Activated T-cell treated with anti-CD3 and anti-CD28 coated beads, Interleukin-2, amount 50 U/mL, for 72 hours (primary cell): ENCODE data around the gene PEX3. TPM values are rescaled to one million over a fixed set of nuclear protein-coding genes. Genes with fewer than 3 reads are reported as not detected.
"Not testable (repeated sequence)": the region's sequence is repeated elsewhere in the genome, so short reads cannot be mapped to it uniquely, and the experiment has no call there.

ENCODE experiments used
- ATAC-seq, 2 donors: fragments of 150-1000 bp; cut with Tn5 transposase; replicated peaks in 1 of 2; 2 replicates each; pipeline ENCODE4 v1.10.0; 2021; ENCODE audit warnings: moderate library complexity in 2 of 2, mild to moderate bottlenecking in 1 of 2
- DNase-seq, 2 donors: peaks; one replicate each; pipeline ENCODE4 v3.0.0; 2021 to 2022; ENCODE audit warnings: mixed read lengths in 1 of 2
- H3K27ac Mint-ChIP-seq: one replicate; pipeline ENCODE4 v1.8.0; 2022; ENCODE audit warnings: mild to moderate bottlenecking, moderate library complexity, mixed read lengths
- H3K27me3 Mint-ChIP-seq: one replicate; pipeline ENCODE4 v1.8.0; 2022; ENCODE audit warnings: low read depth, mixed read lengths
- H3K36me3 Mint-ChIP-seq, 2 donors: one replicate each; pipeline ENCODE4 v1.8.0; 2022; ENCODE audit warnings: mixed read lengths in 2 of 2, mild to moderate bottlenecking in 1 of 2; ENCODE audit not compliant: insufficient read depth in 2 of 2
- H3K4me1 Mint-ChIP-seq: one replicate; pipeline ENCODE4 v1.8.0; 2022; ENCODE audit warnings: low read depth, mixed read lengths
- H3K4me3 Mint-ChIP-seq, 2 donors: one replicate each; pipeline ENCODE4 v1.8.0; 2022; ENCODE audit warnings: mild to moderate bottlenecking in 2 of 2, mixed read lengths in 2 of 2, moderate library complexity in 2 of 2
- H3K9me3 Mint-ChIP-seq, 2 donors: one replicate each; pipeline ENCODE4 v1.8.0; 2022; ENCODE audit warnings: mixed read lengths in 2 of 2
- total RNA-seq, 2 donors: library from RNA; stranded (reverse); gene quantifications; one replicate each; pipeline ENCODE4 v1.2.3, GENCODE V29; 2022

PEX3 gene
- total RNA-seq, 2 donors from 2014 or later = 24.0 to 24.3 TPM

DNA sequence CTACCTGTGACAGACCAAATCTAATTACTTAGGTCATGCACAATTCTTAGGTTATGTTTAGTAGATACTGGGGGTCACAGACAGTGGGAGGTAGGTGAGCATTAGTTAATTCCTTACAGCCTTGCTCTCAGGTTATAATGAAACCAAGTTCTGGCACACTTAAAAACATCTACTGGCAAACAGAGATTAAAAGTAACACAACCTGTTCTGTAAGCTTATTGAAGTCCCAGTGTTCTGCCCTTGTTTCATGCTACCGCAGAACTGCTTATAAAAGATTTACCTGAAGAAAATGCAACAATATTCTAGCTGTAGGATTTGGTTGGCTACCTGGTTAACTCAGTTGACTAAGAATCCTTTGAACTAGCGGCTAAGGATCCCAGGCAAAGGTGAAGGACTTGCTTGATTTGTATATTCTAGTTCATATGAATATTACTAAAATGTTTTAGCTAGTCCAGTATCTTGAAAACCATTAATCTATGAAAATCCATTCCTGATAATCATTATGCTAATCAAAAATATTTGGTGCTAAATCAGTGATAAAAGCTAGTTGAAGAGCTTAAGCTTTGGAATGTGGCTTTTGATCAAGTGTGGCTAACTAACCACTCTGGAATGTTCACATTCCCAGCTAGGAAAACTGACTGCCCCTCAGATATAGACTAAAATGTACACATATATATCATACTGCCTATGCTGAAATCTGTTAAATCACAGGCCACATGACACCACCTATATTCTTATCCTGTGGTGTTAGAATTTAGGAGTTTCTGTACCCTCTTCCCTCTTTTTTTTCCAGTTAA is 7.2 kb downstream of the PEX3 start:
- H3K4me1 Mint-ChIP-seq = peaks cover 10% of the 10 kb centered on the region
- peaks cover 2 to 8% of the 10 kb centered on the region in 2 donors for H3K36me3 Mint-ChIP-seq
- no peak overlapping the region for H3K27ac Mint-ChIP-seq
- DNase-seq = no peak
- no peak overlapping the region for H3K4me3 Mint-ChIP-seq
- no peaks in the 10 kb centered on the region for H3K9me3 Mint-ChIP-seq
- no peaks in the 10 kb centered on the region for H3K27me3 Mint-ChIP-seq
- no peak for ATAC-seq

DNA sequence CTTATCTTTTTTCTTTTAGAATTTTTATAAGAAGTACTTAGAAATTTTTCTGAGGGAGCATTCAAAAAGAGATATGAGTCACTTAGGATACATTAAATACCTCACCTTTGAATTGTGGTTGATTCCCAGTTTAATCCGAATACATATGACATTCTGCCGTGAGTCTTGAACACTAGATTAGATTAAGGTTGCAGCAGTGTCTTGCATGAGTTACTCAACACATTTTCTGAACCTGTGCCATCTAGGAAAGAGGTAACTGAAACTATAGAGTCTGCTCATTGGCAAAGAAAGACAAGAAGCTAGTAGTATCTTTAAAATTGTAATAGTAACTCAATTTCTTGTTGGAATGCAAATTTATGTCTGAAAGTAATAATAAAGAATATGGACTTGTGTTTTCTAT is 14.9 kb downstream of the PEX3 start:
- Mint-ChIP-seq H3K27me3 (no peaks in the 10 kb centered on the region), H3K9me3 (no peaks in the 10 kb centered on the region), H3K4me1 (no peaks in the 10 kb centered on the region), H3K4me3 (no peak overlapping the region), H3K36me3 (peaks cover 6 to 12% of the 10 kb centered on the region in 2 donors), H3K27ac (no peak overlapping the region)
- ATAC-seq (no peak), DNase-seq (no peak)

DNA sequence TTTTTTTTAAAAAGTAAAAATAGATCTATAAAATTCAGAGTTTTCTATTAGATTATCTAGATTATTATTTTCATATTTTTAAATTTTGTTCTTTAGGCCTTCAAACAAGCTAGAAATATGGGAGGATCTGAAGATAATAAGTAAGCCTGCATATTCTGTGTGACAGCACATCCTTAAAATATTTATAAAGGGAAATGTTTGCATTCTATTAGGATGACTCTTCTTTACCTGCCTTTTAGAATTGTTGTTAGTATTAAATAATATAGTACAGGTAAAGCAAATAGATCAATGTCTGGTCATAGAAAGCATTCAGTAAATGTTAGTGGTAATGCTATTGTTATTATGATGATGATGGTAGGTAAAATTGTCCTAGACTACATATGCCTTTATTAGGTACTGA is 17.4 kb downstream of the PEX3 start:
- H3K9me3 Mint-ChIP-seq = no peaks in the 10 kb centered on the region
- ATAC-seq (no peak), DNase-seq (no peak)
- H3K36me3 Mint-ChIP-seq = peaks cover 4 to 15% of the 10 kb centered on the region in 2 donors
- no peaks in the 10 kb centered on the region for H3K4me1 Mint-ChIP-seq
- no peak overlapping the region for H3K27ac Mint-ChIP-seq
- no peak overlapping the region for H3K4me3 Mint-ChIP-seq
- H3K27me3 Mint-ChIP-seq = no peaks in the 10 kb centered on the region

DNA sequence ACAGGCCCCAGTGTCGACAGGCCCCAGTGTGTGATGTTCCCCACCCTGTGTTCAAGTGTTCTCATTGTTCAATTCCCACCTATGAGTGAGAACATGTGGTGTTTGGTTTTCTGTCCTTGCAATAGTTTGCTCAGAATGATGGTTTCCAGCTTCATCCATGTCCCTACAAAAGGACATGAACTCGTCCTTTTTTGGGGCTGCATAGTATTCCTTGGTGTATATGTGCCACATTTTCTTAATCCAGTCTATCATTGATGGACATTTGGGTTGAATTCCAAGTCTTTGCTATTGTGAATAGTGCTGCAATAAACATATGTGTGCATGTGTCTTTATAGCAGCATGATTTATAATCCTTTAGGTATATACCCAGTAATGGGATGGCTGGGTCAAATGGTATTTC is 18.2 kb downstream of the PEX3 start:
- not testable (repeated sequence) for H3K4me3 Mint-ChIP-seq

DNA sequence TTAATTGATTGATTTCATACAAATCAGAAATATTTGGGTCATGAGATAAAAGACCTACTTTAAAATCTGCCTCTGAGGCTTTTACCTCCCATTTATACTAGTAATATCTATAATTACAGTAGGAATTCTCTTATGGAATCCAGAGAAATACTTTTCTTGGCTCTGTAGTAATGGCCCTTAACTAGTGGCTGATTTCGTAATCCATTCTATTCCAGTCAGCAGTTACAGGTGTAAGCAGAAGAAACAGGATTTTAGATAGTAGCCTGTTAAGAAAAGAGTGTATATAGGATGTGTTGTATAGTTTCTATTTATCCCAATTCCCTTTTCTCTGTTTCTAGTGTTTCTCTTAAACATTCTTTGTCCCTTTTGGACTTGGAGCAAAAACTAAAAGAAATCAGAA is 21.2 kb downstream of the PEX3 start:
- no peaks in the 10 kb centered on the region for H3K4me1 Mint-ChIP-seq
- H3K27me3 Mint-ChIP-seq = no peaks in the 10 kb centered on the region
- ATAC-seq (no peak), DNase-seq (no peak)
- no peak overlapping the region for H3K4me3 Mint-ChIP-seq
- H3K27ac Mint-ChIP-seq = no peak overlapping the region
- no peaks in the 10 kb centered on the region for H3K9me3 Mint-ChIP-seq
- H3K36me3 Mint-ChIP-seq = peaks cover 9 to 30% of the 10 kb centered on the region in 2 donors

More for the DNA sequence above, 18.2 kb downstream of the PEX3 start:
- not testable (repeated sequence) for H3K27ac Mint-ChIP-seq, DNase-seq, ATAC-seq, H3K27me3 Mint-ChIP-seq, H3K9me3 Mint-ChIP-seq, H3K4me1 Mint-ChIP-seq
- H3K36me3 Mint-ChIP-seq = peaks cover 4 to 20% of the 10 kb centered on the region in 2 donors

DNA sequence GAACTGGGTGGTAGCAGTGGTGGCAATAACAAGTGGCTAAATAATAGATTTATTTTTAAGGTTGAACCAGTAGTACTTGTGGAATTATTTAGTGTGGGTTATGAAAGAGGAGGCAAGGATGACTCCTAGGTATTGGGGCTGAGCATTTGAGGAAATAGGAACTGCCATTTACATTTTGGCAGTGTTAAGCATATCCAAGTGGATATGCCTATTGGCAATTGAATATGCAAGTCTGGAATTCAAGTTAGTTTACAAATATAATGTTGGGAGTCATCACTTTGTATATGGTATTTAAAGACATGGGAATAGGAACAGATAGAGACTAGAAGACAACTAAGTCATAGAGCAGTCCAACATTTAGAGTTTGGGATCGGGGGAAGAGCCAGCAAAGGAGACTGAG is 25.9 kb downstream of the PEX3 start:
- Mint-ChIP-seq H3K36me3 (peaks cover 5 to 21% of the 10 kb centered on the region in 2 donors), H3K4me3 (no peak overlapping the region), H3K27me3 (no peaks in the 10 kb centered on the region), H3K27ac (no peak overlapping the region), H3K4me1 (no peaks in the 10 kb centered on the region), H3K9me3 (no peaks in the 10 kb centered on the region)
- ATAC-seq (no peak), DNase-seq (no peak)

DNA sequence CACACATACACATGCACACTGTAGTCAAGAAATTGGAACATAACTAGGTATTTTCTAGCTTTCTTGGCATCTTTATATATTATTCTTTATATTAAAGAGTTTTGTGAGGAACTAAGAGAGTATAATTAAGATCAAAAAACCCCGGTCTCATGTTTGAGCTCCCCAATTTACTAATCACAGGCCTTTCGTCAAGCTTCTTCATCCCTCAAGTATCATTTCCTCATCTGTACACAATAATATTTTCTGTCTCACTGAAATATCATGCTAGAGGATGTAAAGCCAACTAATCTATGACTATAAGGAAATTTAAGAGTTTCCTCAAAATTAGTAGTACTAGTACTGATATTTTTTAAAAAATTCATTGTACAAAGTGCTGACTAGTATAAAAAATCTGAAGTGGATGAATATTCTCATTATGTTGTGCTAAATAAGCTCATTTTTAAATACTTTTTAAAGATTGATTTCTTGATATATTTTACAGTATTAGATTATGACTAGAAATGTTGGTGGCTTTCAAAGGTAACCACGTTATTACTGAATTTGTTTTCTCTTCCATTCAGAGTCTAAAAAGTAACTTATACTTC is 28.0 kb downstream of the PEX3 start:
- Mint-ChIP-seq H3K4me3 (no peak overlapping the region), H3K36me3 (peaks cover 5 to 10% of the 10 kb centered on the region in 2 donors), H3K27ac (no peak overlapping the region), H3K4me1 (no peaks in the 10 kb centered on the region), H3K9me3 (no peaks in the 10 kb centered on the region), H3K27me3 (no peaks in the 10 kb centered on the region)
- no peak for ATAC-seq
- no peak for DNase-seq

DNA sequence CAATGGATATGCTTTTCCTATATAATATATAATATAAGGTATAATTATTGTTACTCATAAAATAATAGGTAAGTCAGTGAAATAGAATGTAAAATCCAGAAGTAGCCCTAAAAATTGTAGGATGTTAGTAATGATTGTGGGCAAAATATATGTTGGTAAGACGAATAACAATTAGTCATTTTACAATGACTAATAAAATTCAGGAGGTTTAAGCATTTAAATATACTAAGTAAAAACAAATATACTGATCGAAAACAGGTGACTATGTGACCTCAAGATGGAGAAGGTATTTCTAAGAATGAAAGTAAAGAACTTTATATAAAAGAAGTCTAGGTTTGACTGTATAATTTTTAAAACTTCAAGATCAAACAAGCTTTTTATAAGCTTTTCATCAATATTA is 32.0 kb downstream of the PEX3 start:
- H3K36me3 Mint-ChIP-seq = no peaks in the 10 kb centered on the region
- H3K27ac Mint-ChIP-seq = no peak overlapping the region
- no peaks in the 10 kb centered on the region for H3K9me3 Mint-ChIP-seq
- DNase-seq = no peak
- no peaks in the 10 kb centered on the region for H3K4me1 Mint-ChIP-seq
- H3K4me3 Mint-ChIP-seq = no peak overlapping the region
- no peaks in the 10 kb centered on the region for H3K27me3 Mint-ChIP-seq
- no peak for ATAC-seq

DNA sequence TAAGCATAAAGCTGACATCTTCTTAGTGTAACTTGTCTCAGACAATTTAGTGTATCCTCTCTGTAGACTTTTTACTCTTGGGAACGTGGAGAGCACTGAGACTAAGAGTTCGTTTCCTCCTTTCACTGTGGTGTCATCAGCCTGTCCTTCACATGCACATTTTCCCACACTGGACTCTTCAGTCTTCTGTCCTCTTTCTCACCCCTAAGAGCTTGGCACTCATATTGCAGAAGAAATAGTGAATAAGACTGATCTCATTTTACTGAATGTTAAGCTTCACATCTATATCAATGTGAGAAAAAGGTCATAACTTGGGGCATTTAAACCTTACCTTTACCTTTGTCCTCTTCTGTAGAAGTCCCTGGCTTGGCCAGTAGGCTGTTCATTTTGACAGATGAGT is 35.4 kb downstream of the PEX3 start:
- Mint-ChIP-seq H3K27me3 (no peaks in the 10 kb centered on the region), H3K27ac (no peak overlapping the region), H3K36me3 (no peaks in the 10 kb centered on the region), H3K4me1 (no peaks in the 10 kb centered on the region), H3K9me3 (no peaks in the 10 kb centered on the region), H3K4me3 (no peak overlapping the region)
- DNase-seq (no peak), ATAC-seq (no peak)

DNA sequence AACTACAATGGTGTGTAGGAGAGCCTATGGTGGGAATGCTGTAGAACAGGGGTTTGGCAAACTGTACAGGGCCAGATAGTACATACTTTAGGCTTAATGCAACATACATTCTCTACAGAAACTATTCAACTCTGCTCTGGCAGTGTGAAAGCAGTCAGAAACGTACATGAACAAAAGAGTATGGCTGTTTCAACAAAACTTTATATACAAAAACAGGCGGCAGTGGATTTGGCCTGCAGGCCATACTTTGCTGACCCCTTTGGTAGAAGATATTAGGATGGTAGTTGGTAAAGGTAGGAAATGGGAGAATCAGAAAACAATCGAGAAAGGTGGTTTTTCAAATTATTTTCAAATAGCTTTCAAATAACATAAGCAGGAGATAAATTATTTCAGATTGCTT is 36.1 kb downstream of the PEX3 start:
- DNase-seq (no peak), ATAC-seq (no peak)
- Mint-ChIP-seq H3K27me3 (no peaks in the 10 kb centered on the region), H3K36me3 (no peaks in the 10 kb centered on the region), H3K4me1 (no peaks in the 10 kb centered on the region), H3K9me3 (no peaks in the 10 kb centered on the region), H3K27ac (no peak overlapping the region), H3K4me3 (no peak overlapping the region)

DNA sequence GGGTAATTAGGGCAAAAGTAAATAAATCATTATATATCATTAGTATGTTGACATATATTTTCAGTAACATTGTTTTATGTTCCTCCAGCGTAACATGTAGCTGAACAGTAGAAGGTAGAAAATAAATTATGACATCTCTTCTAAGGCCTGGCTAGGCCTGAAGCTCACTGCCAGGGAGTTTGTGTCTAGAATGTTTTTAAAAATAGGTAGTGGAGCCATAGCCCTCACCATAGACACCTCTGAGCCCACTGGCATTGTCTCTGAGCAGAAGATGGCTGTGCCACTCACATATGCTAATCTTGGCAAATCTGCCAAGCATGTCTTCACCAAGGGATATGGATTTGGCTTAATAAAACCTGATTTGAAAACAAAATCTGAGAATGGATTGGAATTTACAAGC is 39.6 kb downstream of the PEX3 start:
- no peaks in the 10 kb centered on the region for H3K4me1 Mint-ChIP-seq
- ATAC-seq (no peak), DNase-seq (no peak)

DNA sequence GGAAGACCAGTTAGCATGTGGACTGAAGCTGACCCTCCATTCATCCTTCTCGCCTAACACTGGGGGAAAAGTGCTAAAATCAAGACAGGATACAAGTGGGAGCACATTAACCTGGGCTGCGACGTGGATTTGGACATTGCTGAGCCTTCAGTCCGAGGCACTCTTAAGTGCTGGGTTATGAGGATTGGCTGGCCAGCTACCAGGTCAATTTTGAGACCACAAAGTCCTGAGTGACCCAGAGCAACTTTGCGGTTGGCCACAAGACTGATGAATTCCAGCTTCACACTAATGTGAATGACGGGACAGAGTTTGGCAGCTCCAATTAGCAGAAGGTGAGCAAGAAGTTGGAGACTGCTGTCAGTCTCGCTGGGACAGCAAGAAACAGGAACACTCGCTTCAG is 40.2 kb downstream of the PEX3 start:
- no peak overlapping the region for H3K27ac Mint-ChIP-seq
- H3K4me1 Mint-ChIP-seq = no peaks in the 10 kb centered on the region
- DNase-seq = no peak
- no peak overlapping the region for H3K4me3 Mint-ChIP-seq
- no peaks in the 10 kb centered on the region for H3K9me3 Mint-ChIP-seq
- H3K27me3 Mint-ChIP-seq = no peaks in the 10 kb centered on the region
- no peak for ATAC-seq
- H3K36me3 Mint-ChIP-seq = peaks cover 0 to 1% of the 10 kb centered on the region in 2 donors

More for the DNA sequence above, 39.6 kb downstream of the PEX3 start:
- H3K27me3 Mint-ChIP-seq = no peaks in the 10 kb centered on the region
- no peaks in the 10 kb centered on the region for H3K9me3 Mint-ChIP-seq
- H3K36me3 Mint-ChIP-seq = peaks cover 0 to 1% of the 10 kb centered on the region in 2 donors
- no peak overlapping the region for H3K4me3 Mint-ChIP-seq
- no peak overlapping the region for H3K27ac Mint-ChIP-seq

DNA sequence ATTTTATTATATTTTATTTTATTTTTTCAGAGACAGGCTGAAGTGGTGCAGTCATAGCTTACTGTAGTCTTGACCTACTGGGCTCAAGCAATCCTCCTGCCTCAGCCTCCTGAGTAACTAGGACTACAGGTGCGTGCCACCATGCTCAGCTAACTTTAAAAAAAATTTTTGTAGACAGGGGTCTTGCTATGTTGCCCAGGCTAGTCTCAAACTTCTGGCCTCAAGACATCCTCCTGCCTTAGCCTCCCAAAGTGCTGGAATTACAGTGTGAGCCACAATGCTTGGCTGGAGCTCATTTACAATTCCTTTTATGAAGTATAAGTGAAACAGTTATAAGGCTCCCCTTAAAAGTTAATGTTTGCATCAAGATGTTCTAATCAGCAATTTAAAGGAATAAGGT is 46.4 kb downstream of the PEX3 start:
- H3K27ac Mint-ChIP-seq = no peak overlapping the region
- H3K4me3 Mint-ChIP-seq = no peak overlapping the region
- H3K36me3 Mint-ChIP-seq = peaks cover 2 to 8% of the 10 kb centered on the region in 2 donors
- no peaks in the 10 kb centered on the region for H3K27me3 Mint-ChIP-seq
- ATAC-seq = no peak
- DNase-seq = no peak
- H3K4me1 Mint-ChIP-seq = peaks cover 12% of the 10 kb centered on the region
- H3K9me3 Mint-ChIP-seq = peaks cover 0 to 5% of the 10 kb centered on the region in 2 donors

DNA sequence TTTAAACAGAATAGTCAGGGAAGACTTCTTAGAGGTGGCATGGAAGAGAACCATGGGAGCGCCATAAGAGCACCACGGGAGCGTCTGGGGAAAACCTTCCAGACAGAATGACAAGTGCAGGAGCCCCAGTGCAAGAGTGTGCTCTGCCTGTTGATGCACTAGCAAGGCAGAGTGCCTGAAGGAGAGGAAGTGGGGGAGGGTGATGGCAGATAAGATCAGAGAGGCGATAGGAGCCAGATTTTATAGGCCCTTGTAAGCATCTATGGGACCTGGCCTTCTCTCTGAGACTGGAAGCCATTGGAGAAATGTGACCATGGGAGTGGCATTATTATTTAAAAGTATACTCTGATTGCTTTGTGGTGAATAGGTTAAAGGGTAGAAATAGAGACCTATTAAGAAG is 47.8 kb downstream of the PEX3 start:
- no peak for ATAC-seq

More for the DNA sequence above, 47.8 kb downstream of the PEX3 start:
- H3K36me3 Mint-ChIP-seq = peaks cover 2 to 8% of the 10 kb centered on the region in 2 donors
- H3K27ac Mint-ChIP-seq = no peak overlapping the region
- H3K27me3 Mint-ChIP-seq = no peaks in the 10 kb centered on the region
- no peak for DNase-seq
- peaks cover 12% of the 10 kb centered on the region for H3K4me1 Mint-ChIP-seq
- H3K4me3 Mint-ChIP-seq = no peak overlapping the region
- H3K9me3 Mint-ChIP-seq = peaks cover 0 to 5% of the 10 kb centered on the region in 2 donors
